ENCODE measurements around the gene XKRX. TPM values are rescaled to one million over a fixed set of nuclear protein-coding genes. Genes with fewer than 3 reads are reported as not detected.

Gene XKRX
- not detected in 2 replicates for total RNA-seq (2014; rRNA removed; shearing (Covaris generic); ENCODE audit: low replicate concordance)

DNA sequence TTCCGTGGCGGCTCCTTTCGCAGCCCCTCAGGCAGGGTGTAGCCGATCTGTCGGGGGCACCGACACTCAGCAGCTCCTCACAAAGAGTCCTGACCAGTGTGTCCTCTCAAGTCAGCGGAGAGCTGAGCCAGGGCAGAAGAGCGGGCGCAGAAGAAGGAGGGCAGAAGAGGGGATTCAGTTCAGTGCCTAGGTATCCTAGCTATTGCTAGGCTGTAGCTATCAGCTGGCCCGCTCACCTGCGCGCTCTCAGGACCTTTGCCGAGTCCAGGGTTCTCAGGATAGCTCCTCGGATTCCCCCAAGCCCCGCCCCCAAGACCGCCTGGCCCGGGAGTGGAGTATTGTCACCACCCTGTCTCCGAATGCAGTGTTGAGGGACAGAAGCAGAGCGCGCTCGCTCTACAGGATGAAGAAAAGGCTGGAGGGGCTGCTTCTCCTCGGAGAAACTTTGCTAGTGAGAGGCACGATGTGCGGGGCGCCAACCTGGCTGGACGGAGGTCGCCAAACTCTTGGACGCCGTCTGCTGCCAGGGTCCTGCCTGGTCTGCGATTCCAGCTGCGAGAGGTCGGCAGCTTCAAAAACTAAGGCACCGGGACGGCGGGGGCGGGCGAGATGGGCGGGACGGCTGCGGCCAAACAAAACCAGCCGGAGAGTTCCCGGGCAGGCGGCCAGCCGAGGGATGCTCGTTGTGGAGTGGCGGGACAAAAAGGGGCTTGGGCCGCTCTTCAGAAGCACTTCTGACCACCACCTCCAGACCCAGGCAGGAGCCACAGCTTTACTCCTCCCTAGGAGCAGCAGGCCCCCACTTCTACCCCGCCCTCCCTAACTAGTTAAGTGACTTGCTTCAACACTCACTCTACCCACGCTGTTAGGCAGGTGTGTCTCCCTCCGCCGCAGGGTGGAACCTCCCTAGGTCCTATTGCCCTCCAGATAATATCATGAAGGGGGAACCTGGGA lies at the start of gene XKRX:
XKRX (minus strand) TSS at position 258 of the 954 bp plus-strand sequence. CDS start 613 bp downstream, outside the sequence.
- Histone ChIP-seq H3K4me3 (ENCODE audit: low read length) (peak within 1 kb of the TSS; percentile 54), H3K4me2 (ENCODE audit: low read depth, low read length, poor library complexity, severe bottlenecking) (peak within 1 kb of the TSS; percentile 75), H3K36me3 (ENCODE audit: insufficient read depth, low read length) (no peaks in the 10 kb centered on the region), H3K9ac (ENCODE audit: low read length) (peak within 1 kb of the TSS; percentile 33; the same call in 1 of the 2 replicates), H3K4me1 (ENCODE audit: low read length) (peaks cover 13% of the 10 kb centered on the region), H3K27ac (ENCODE audit: low read length) (no peak within 1 kb of the TSS), H3K9me2 (replicated peaks; ENCODE audit: insufficient read depth, low read length) (no peaks in the 10 kb centered on the region), H2AFZ (ENCODE audit: low read length) (peak within 1 kb of the TSS; percentile 43; the same call in 1 of the 2 replicates), H3K27me3 (ENCODE audit: low read length) (no peaks in the 10 kb centered on the region; the same call in 1 of the 2 replicates), H3K79me2 (ENCODE audit: low read length) (no peaks in the 10 kb centered on the region), H4K20me1 (ENCODE audit: insufficient read depth, low read depth, low read length) (no peaks in the 10 kb centered on the region), H3K9me3 (ENCODE audit: low read length) (no peaks in the 10 kb centered on the region)
- DNase-seq = peak; percentile 59

DNA sequence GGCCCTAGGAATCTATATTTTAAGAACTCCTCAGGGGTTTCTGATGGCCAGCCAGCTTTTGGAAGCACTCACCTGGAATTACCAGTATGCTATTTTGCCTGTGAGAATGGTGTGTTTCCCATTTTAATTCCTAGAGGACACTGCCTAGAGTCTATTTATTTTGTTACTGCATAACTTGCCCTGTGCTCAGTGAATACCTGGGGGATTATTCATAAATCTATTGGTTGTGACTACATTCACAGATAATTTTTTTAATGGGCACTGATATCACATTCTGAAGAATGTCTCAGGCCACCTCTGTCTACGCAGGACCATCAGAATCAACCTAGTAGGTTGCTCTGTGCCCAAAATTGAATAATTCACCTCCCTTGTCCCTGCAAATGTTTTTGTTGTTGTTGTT lies 47.5 kb upstream of the XKRX start:
- Histone ChIP-seq H3K9me2 (replicated peaks; ENCODE audit: insufficient read depth, low read length) (no peaks in the 10 kb centered on the region), H3K27ac (ENCODE audit: low read length) (no peak overlapping the region), H3K9ac (ENCODE audit: low read length) (no peak overlapping the region), H3K4me1 (ENCODE audit: low read length) (no peaks in the 10 kb centered on the region), H3K9me3 (ENCODE audit: low read length) (no peaks in the 10 kb centered on the region), H3K36me3 (ENCODE audit: insufficient read depth, low read length) (no peaks in the 10 kb centered on the region), H3K27me3 (ENCODE audit: low read length) (no peaks in the 10 kb centered on the region), H3K79me2 (ENCODE audit: low read length) (no peaks in the 10 kb centered on the region), H4K20me1 (ENCODE audit: insufficient read depth, low read depth, low read length) (no peaks in the 10 kb centered on the region), H3K4me2 (ENCODE audit: low read depth, low read length, poor library complexity, severe bottlenecking) (no peak overlapping the region), H2AFZ (ENCODE audit: low read length) (no peak overlapping the region), H3K4me3 (ENCODE audit: low read length) (no peak overlapping the region)
- DNase-seq = no peak

DNA sequence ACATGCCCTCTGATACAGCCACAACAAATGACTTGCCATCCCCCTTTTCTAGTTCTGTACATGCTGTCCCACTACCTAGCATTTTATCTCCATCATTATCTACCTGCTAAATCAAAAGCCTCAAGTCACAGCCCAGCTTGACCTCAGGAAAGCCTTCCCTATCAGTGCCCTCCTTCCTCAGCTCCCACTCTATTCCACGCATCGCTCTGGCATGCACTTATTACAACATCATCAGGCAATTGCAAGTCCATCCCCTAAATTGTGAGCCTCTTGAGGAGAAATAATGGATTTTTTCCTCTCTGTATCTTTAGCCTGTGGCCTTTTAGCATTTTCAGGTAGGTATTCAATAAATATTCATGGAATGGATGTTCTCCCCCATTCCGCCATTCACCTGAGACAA lies 46.5 kb upstream of the XKRX start:
- H3K4me2 ChIP-seq (ENCODE audit: low read depth, low read length, poor library complexity, severe bottlenecking) = no peak overlapping the region

DNA sequence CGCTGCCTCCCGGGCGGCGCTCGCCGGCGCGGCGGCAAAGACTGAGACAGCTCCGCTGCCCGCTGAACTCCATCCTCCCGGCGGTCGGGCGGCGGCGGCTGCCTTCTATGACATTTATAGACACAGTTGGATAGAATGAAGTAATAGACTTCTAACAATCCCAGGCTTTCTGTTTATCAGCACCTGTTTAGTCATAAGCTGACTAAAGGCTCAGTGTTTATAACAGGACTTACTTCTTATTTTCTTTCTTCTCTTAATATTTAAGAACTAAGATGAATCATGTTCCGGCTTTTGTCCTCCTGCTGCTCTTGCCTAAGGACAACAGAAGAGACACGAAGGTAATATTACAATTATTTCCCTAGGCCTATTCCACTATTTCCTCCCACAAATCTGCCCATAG lies 44.7 kb upstream of the XKRX start:
- DNase-seq = no peak
- Histone ChIP-seq H3K4me2 (ENCODE audit: low read depth, low read length, poor library complexity, severe bottlenecking) (no peak overlapping the region), H3K9me2 (replicated peaks; ENCODE audit: insufficient read depth, low read length) (no peaks in the 10 kb centered on the region), H3K27me3 (ENCODE audit: low read length) (no peaks in the 10 kb centered on the region), H3K4me1 (ENCODE audit: low read length) (no peaks in the 10 kb centered on the region), H3K79me2 (ENCODE audit: low read length) (no peaks in the 10 kb centered on the region), H3K27ac (ENCODE audit: low read length) (no peak overlapping the region), H4K20me1 (ENCODE audit: insufficient read depth, low read depth, low read length) (no peaks in the 10 kb centered on the region), H3K9me3 (ENCODE audit: low read length) (no peaks in the 10 kb centered on the region), H3K9ac (ENCODE audit: low read length) (no peak overlapping the region), H3K4me3 (ENCODE audit: low read length) (no peak overlapping the region), H3K36me3 (ENCODE audit: insufficient read depth, low read length) (no peaks in the 10 kb centered on the region), H2AFZ (ENCODE audit: low read length) (no peak overlapping the region)

More for the DNA sequence above, 46.5 kb upstream of the XKRX start:
- Histone ChIP-seq H3K9ac (ENCODE audit: low read length) (no peak overlapping the region), H3K4me3 (ENCODE audit: low read length) (no peak overlapping the region), H3K9me2 (replicated peaks; ENCODE audit: insufficient read depth, low read length) (no peaks in the 10 kb centered on the region), H3K27ac (ENCODE audit: low read length) (no peak overlapping the region), H3K36me3 (ENCODE audit: insufficient read depth, low read length) (no peaks in the 10 kb centered on the region), H4K20me1 (ENCODE audit: insufficient read depth, low read depth, low read length) (no peaks in the 10 kb centered on the region), H3K79me2 (ENCODE audit: low read length) (no peaks in the 10 kb centered on the region), H3K27me3 (ENCODE audit: low read length) (no peaks in the 10 kb centered on the region), H3K4me1 (ENCODE audit: low read length) (no peaks in the 10 kb centered on the region), H3K9me3 (ENCODE audit: low read length) (no peaks in the 10 kb centered on the region), H2AFZ (ENCODE audit: low read length) (no peak overlapping the region)
- DNase-seq = no peak

GRCh38 chrX:100969936-100970335 lies 41.2 kb upstream of the XKRX start:
- no peak for DNase-seq
- H3K4me3 ChIP-seq (ENCODE audit: low read length) = no peak overlapping the region
- no peak overlapping the region for H3K9ac ChIP-seq (ENCODE audit: low read length)
- no peaks in the 10 kb centered on the region for H3K4me1 ChIP-seq (ENCODE audit: low read length)
- no peaks in the 10 kb centered on the region for H4K20me1 ChIP-seq (ENCODE audit: insufficient read depth, low read depth, low read length)
- no peak overlapping the region for H3K4me2 ChIP-seq (ENCODE audit: low read depth, low read length, poor library complexity, severe bottlenecking)
- no peaks in the 10 kb centered on the region for H3K36me3 ChIP-seq (ENCODE audit: insufficient read depth, low read length)
- no peak overlapping the region for H2AFZ ChIP-seq (ENCODE audit: low read length)
- H3K27me3 ChIP-seq (ENCODE audit: low read length) = no peaks in the 10 kb centered on the region
- no peaks in the 10 kb centered on the region for H3K79me2 ChIP-seq (ENCODE audit: low read length)
- no peaks in the 10 kb centered on the region for H3K9me3 ChIP-seq (ENCODE audit: low read length)
- no peaks in the 10 kb centered on the region for H3K9me2 ChIP-seq (replicated peaks; ENCODE audit: insufficient read depth, low read length)
- no peak overlapping the region for H3K27ac ChIP-seq (ENCODE audit: low read length)

GRCh38 chrX:100969408-100969807 lies 40.7 kb upstream of the XKRX start, which contains the start of gene ARL13A:
ARL13A (plus strand) TSS chrX:100969708; CDS start chrX:100973690, 3,982 bp downstream.
- no peaks in the 10 kb centered on the region for H3K9me3 ChIP-seq (ENCODE audit: low read length)
- no peak within 1 kb of the TSS for H2AFZ ChIP-seq (ENCODE audit: low read length)
- no peak within 1 kb of the TSS for H3K4me2 ChIP-seq (ENCODE audit: low read depth, low read length, poor library complexity, severe bottlenecking)
- H3K4me1 ChIP-seq (ENCODE audit: low read length) = no peaks in the 10 kb centered on the region
- H3K4me3 ChIP-seq (ENCODE audit: low read length) = no peak within 1 kb of the TSS
- no peak within 1 kb of the TSS for H3K27ac ChIP-seq (ENCODE audit: low read length)
- no peak for DNase-seq
- H3K9me2 ChIP-seq (replicated peaks; ENCODE audit: insufficient read depth, low read length) = no peaks in the 10 kb centered on the region
- no peaks in the 10 kb centered on the region for H4K20me1 ChIP-seq (ENCODE audit: insufficient read depth, low read depth, low read length)
- H3K9ac ChIP-seq (ENCODE audit: low read length) = no peak within 1 kb of the TSS
- no peaks in the 10 kb centered on the region for H3K79me2 ChIP-seq (ENCODE audit: low read length)
- H3K36me3 ChIP-seq (ENCODE audit: insufficient read depth, low read length) = no peaks in the 10 kb centered on the region
- H3K27me3 ChIP-seq (ENCODE audit: low read length) = no peaks in the 10 kb centered on the region

DNA sequence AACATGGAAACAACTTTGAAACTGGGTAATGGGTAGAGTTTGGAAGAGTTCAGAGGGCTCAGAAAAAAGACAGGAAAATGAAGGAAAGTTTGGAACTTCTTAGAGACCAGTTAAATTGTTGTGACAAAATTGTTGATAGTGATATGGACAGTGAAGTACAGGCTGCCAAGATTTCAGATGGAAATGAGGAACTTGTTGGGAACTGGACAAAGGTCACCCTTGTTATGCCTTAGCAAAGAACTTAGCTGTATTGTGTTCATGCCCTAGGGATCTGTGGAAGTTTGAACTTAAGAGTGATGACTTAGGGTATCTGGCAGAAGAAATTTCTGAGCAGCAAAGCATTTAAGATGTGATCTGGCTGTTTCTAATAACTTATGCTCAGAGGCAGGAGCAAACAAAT lies 35.6 kb upstream of the XKRX start:
- H3K4me2 ChIP-seq (ENCODE audit: low read depth, low read length, poor library complexity, severe bottlenecking) = no peak overlapping the region
- no peaks in the 10 kb centered on the region for H3K9me2 ChIP-seq (replicated peaks; ENCODE audit: insufficient read depth, low read length)
- no peak overlapping the region for H3K4me3 ChIP-seq (ENCODE audit: low read length)
- no peak overlapping the region for H3K9ac ChIP-seq (ENCODE audit: low read length)
- H4K20me1 ChIP-seq (ENCODE audit: insufficient read depth, low read depth, low read length) = no peaks in the 10 kb centered on the region
- no peaks in the 10 kb centered on the region for H3K4me1 ChIP-seq (ENCODE audit: low read length)
- H3K79me2 ChIP-seq (ENCODE audit: low read length) = no peaks in the 10 kb centered on the region
- H3K36me3 ChIP-seq (ENCODE audit: insufficient read depth, low read length) = no peaks in the 10 kb centered on the region
- DNase-seq = no peak
- no peak overlapping the region for H3K27ac ChIP-seq (ENCODE audit: low read length)
- no peaks in the 10 kb centered on the region for H3K27me3 ChIP-seq (ENCODE audit: low read length)
- H2AFZ ChIP-seq (ENCODE audit: low read length) = no peak overlapping the region
- H3K9me3 ChIP-seq (ENCODE audit: low read length) = no peaks in the 10 kb centered on the region

GRCh38 chrX:100962811-100963210 lies 34.1 kb upstream of the XKRX start:
- no peaks in the 10 kb centered on the region for H4K20me1 ChIP-seq (ENCODE audit: insufficient read depth, low read depth, low read length)
- no peak overlapping the region for H3K4me2 ChIP-seq (ENCODE audit: low read depth, low read length, poor library complexity, severe bottlenecking)
- no peak overlapping the region for H3K4me3 ChIP-seq (ENCODE audit: low read length)
- H3K9me2 ChIP-seq (replicated peaks; ENCODE audit: insufficient read depth, low read length) = no peaks in the 10 kb centered on the region
- H2AFZ ChIP-seq (ENCODE audit: low read length) = no peak overlapping the region
- no peaks in the 10 kb centered on the region for H3K79me2 ChIP-seq (ENCODE audit: low read length)
- no peak overlapping the region for H3K9ac ChIP-seq (ENCODE audit: low read length)
- H3K9me3 ChIP-seq (ENCODE audit: low read length) = no peaks in the 10 kb centered on the region
- no peaks in the 10 kb centered on the region for H3K27me3 ChIP-seq (ENCODE audit: low read length)
- no peak overlapping the region for H3K27ac ChIP-seq (ENCODE audit: low read length)
- no peak for DNase-seq
- H3K36me3 ChIP-seq (ENCODE audit: insufficient read depth, low read length) = no peaks in the 10 kb centered on the region
- no peaks in the 10 kb centered on the region for H3K4me1 ChIP-seq (ENCODE audit: low read length)

All from Karpas-422 (cell line).